Right renal cortex interstitium (tissue), 3 donors: ENCODE results near the gene ANXA1. TPM values are rescaled to one million over a fixed set of nuclear protein-coding genes. Genes with fewer than 3 reads are reported as not detected.

Source experiments
- DNase-seq, 3 donors: peaks; one replicate each; pipeline ENCODE4 v3.0.0-alpha.2; 2013; ENCODE audit warnings: low read depth in 3 of 3, low spot score in 2 of 3
- polyA plus RNA-seq, 3 donors: library from polyadenylated mRNA; unstranded; fragments of 120-200 nt; gene quantifications; one replicate each; pipeline ENCODE4 v1.2.1, GENCODE V29; 2013; ENCODE audit not compliant: insufficient read length in 3 of 3

ANXA1 gene
- polyA plus RNA-seq, 3 donors: 28.5 to 30.3 (median 30.3) TPM

DNA sequence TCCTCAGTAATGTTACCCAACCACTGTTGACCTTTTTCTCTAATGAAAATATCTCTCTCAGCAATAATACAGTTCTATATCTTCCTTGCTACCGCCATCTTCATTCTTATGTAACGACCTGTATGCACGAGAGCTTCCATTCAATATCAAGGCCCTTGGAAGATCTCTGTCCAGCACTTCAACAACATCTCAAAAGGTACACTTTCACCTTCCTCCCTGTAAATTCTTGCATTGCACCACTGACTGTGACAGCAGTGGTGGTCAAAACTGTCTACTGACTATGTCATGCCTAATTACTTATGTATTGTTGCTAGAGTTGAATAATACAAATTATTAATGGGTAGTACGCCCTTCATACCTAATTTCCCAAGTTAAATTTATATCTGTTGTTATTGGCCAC lies 53.3 kb downstream of the ANXA1 start:
- no peak for DNase-seq

DNA sequence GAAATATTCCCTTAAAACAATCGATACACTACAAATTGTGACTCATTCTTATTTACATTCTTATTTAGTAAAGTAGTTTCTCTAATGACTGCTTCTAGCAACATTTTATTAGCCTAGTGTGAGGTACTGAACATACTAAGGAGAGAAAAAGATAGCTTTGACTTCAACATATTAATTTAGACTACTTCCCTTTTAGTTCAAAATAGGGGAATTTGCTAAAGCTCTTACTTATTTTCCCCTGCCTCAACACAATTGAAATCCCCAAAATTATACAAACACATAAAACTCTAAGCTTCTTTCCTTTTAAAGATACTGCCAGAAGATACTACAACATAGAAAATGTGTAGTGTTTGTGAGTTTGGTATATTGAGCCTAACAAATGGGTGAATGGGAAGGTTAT lies 55.2 kb downstream of the ANXA1 start:
- DNase-seq: no peak

DNA sequence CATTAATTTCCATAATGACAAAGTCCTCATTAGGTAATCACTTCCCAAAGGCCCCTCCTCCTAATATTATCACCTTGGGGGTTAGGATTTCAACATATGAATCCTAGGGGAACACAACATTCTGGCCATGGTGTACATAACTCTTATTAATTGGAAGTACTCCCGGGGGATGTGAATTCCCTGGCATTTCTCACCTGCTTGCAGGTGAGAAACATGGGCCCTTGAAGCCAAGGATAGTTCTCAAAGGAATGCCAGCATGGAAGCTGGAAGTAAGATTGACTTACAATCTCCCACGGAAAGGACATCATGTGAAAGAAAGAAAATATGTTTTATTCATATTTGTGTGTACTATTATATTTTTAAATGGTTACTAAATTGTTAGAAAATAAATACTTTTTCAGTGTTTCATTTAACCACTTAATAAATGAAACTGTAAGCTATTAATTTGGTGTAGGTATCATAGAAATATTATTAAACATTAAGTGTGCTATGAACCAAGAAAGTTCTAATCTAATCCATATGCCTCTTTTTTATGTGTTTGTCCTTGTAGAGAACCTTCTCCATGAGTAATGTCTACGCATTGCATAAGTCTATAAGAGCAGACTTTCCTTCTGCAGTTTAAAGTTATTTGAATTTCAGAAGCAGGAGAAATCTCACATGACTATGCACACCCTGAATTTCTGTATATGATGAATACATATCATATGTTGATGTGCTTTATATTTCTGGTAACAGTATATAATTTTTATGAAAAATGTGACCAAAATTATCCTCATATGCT lies 59.4 kb downstream of the ANXA1 start:
- no peak for DNase-seq

DNA sequence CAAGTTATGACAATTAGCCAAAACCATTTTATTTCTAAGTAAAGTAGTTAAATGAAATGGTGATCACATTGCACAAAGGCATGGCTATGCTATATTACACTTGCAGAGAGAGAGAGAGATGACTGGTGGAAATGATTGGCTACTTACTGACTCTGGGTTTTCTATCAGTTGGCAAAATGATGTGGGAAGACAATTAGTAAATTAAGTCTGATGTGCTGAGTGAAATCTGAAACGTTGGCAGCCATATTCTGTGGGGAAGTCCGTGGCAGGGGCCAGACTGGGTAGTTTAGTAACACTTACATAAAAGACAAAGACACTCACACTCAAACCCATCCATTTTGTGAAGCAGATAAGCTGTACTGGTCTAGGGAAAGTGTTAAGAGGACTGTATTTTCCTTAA lies 61.6 kb downstream of the ANXA1 start:
- no peak for DNase-seq

DNA sequence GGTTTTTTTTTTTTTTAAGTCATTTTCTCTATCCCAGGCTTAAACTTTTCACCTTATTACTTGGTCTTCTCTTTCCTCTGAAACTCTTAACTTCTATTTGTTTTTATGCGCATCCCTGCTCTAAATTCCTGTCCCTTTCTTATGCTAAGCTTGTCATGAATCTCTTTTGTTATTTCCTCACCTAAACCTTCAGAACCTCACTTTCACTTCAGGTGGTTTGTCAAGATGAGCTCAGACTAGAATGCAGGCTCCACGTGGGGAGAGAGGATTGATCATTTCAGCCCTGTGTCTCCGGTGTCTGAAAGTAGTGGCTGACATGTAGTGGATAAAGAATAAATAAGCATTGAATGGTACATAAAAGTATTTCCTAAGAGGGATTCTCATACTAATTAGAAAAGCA lies 63.6 kb downstream of the ANXA1 start:
- no peak for DNase-seq

DNA sequence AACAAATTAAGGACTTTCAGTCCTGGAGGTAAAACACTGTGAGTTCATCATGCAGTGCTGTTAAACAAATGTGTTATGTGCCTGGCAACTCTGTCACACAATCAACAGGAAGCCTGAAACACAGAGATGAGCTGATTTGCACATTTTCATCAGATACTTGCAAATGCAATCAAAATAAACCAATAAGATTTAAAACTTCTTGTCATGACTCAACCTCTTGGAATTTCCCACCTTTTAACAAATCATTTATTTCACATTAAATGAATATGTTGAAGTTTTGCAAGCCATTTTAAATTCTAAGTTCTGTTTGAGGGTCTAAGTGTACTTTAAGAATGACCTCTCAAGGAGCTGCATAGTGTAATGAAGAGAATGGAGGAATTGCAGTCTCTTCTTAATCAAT lies 64.4 kb downstream of the ANXA1 start:
- no peak for DNase-seq

Other genes starting within 250 kb of the ANXA1 start
- 100 to 1,000 TPM; 311 to 327 (median 323) TPM for gene ALDH1A1, start 198.8 kb upstream of the ANXA1 start, polyA plus RNA-seq